AG20443 (cell line): ENCODE results near the gene ATP6V0C.
"Not testable (repeated sequence)": the region's sequence is repeated elsewhere in the genome, so short reads cannot be mapped to it uniquely, and the experiment has no call there.

Source experiments
- DNase-seq: peaks from one replicate; pipeline ENCODE4 v3.0.0; 2012; ENCODE audit warnings: low spot score, mixed read lengths

The ATP6V0C gene

GRCh38 chr16:2528161-2529060 lies 14.7 kb downstream of the ATP6V0C start:
- DNase-seq = no peak

DNA sequence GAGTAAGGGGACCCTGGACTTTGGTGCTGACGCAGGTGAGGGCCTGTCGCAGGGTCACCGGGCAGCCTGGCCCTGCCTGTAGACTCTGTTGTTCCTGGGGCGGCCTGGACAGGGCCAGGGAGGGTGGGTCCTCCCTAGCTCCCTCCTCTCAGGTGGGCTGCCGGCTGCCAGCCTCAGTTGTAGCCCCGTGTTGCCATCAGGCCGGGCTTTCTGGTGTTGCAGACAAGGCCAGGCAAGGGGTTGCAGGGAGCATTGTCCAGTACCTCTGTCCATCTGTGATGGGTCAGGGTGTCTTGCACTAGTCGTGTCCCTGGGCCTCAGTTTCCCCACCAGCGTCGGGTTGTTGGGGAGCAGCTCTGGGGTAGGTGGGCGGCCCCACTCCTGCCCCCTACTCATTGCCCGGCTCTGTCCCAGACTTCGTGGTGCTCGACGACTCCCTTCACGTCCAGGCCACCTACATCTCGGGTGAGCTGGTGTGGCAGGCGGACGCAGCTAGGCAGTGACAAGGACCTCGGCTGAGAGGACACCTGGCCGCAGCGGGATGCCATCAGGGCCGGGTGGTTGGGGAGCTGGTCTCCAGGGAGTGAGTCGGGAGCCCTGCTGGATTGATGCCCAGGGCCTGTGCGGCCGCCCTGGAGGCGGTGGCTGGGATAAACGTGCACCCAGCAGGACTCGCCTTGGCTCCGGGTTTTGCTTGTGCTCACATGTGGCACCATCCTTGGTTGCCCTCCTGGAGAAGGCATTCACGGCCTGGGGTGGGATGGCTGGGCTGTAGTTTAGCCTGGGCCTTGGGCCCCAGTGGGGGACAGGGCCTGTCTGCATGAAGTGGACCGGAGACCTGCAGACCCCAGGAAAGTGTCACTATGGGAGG lies 15.5 kb downstream of the ATP6V0C start:
- DNase-seq = no peak

- no peak for DNase-seq
Observed at GRCh38 chr16:2529961-2530628, 16.3 kb downstream of the ATP6V0C start.

GRCh38 chr16:2530629-2531318 lies 17.0 kb downstream of the ATP6V0C start:
- DNase-seq = no peak

- DNase-seq = no peak
Observed at GRCh38 chr16:2531371-2531695, 17.6 kb downstream of the ATP6V0C start, which contains the start of gene CEMP1. Gene CEMP1 (minus strand): TSS chr16:2531408. CDS start chr16:2531073, 335 bp downstream.

GRCh38 chr16:2531696-2532493 lies 18.1 kb downstream of the ATP6V0C start:
- peak; percentile 98 for DNase-seq

- no peak for DNase-seq
Observed at GRCh38 chr16:2532494-2533141, 18.9 kb downstream of the ATP6V0C start.

GRCh38 chr16:2533142-2533755 lies 19.5 kb downstream of the ATP6V0C start:
- DNase-seq = not testable (repeated sequence)

GRCh38 chr16:2533912-2534311 lies 20.2 kb downstream of the ATP6V0C start:
- no peak for DNase-seq

- DNase-seq = not testable (repeated sequence)
Observed at GRCh38 chr16:2534335-2534734, 20.6 kb downstream of the ATP6V0C start.

DNA sequence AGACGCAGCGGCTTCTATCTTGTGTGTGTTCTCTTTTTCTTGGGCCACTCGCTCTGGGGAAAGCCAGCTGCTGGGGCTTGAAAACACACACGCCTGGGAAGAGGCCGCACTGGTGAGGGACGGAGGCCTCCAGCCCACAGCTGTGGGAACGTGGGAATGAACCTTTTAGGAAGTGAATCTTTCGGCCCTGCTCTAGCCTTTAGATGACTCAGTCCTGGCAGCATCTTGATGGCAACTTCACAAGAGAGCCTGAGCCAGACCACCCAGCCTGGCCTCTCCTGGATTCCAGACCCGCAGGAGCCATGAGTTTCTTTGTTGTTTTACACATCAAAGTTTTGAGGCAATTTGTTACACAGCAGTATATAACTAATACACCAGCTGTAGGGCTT lies 21.9 kb downstream of the ATP6V0C start:
- DNase-seq = peak; percentile 71

DNA sequence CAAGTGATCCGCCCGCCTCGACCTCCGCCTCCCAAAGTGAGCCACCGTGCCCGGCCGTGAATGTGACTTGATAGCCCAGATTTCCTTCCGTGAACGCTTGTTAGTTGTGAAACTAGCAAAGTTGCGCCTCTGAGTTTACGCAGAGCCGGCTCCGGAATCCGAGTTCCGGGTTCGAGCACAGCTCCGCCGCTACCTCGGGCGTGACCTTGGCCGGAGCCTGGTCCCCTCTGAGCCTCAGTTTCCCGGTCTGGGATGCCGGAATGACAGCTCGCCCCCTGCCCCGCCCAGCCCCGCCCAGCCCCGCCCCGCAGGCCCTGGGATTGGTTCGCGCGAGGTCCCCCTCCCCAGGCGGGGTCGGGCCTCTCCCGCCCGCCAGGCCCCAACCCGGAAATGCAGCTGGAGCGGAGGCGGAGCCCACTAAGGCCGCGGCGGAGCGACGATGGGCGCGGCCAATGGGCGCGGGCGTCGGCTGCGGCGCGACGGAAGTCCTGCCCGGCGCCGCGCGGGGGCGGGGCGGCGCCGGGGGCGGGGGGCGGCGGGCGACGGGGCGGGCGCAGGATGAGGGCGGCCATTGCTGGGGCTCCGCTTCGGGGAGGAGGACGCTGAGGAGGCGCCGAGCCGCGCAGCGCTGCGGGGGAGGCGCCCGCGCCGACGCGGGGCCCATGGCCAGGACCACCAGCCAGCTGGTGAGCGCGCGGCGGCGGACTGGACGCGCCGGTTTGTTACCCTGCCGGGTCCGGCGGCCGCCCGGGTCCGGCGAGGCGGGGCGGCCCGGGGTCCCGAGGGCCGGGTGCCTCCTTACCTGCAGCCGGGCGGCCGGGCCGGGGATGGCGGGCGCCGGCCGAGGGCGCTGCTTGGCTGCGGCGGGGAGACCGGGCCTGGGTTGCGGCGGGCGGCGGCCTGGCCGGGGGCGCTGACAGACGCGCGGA lies 24.0 kb downstream of the ATP6V0C start, which contains the start of gene PDPK1:
Gene PDPK1, plus strand, starts transcription at position 571 of the 929 bp plus-strand sequence. Its CDS starts 92 bp downstream, at position 663.
- peak; percentile 96 for DNase-seq

- DNase-seq = not testable (repeated sequence)
Observed at GRCh38 chr16:2539192-2539844, 25.6 kb downstream of the ATP6V0C start.

DNA sequence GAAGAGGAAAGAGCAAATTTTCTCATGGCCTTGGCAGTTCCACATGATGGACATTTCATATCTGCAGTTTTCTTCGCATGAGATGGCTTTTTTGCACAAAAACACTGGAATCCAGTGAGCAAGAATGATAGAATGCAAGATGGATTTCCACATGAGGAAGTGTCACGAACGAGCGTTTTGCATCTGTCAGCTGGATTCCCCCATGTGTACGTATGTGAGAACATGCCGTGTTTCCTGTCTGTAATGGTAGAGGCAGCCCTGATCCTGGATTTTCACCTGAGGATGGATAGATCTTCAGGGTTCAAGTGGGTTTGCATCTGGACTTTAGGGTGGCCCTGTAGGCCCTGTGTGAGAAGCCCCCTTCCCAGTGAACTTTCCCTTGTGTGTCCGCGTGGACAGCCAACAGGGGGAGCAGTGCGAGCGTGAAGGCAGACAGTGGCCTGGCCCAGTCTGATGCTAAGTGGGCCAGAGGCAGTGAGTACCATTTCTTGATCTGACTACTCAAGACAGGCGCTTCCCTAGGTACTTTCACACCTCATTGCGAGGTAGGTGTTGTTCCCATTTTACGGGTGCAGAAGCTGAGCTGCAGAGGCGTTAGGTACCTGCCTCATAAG lies 26.2 kb downstream of the ATP6V0C start:
- not testable (repeated sequence) for DNase-seq

DNA sequence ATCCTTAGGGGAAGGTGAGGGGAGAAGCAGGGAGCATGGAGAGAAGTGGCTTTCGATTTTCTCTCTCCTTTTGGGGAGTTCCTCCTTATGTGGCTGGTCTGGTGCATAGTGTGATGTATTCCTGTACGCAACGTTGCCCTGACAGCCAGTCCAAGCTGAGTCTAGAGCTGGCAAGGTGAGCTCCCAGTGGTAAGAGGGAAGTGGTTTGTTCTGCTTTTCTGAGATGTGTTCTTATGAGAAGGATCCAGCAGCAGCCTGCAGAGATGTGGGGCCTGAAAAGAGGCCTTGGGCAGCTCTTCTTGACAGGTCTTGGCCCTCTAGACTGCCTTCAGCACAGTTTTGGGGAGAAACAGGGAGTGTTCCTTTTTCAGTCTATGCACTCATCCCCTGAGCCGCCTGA lies 27.2 kb downstream of the ATP6V0C start:
- not testable (repeated sequence) for DNase-seq

- not testable (repeated sequence) for DNase-seq
Observed at GRCh38 chr16:2541409-2541808, 27.7 kb downstream of the ATP6V0C start.

- not testable (repeated sequence) for DNase-seq
Observed at GRCh38 chr16:2543771-2544170, 30.0 kb downstream of the ATP6V0C start.
